Subcutaneous adipose tissue (tissue), 4 donors: ENCODE data around the gene STIMATE. TPM values are rescaled to one million over a fixed set of nuclear protein-coding genes. Genes with fewer than 3 reads are reported as not detected.

Source experiments
- CTCF ChIP-seq: fragments of 450-650 bp; IDR thresholded peaks from one replicate; pipeline ENCODE4 v1.5.1; 2016; ENCODE audit warnings: low read depth, mild to moderate bottlenecking, control low read depth, antibody characterized with exemption, moderate library complexity
- total RNA-seq, 4 donors: library from RNA; depleted of rRNA; stranded (reverse); fragments of >200 nt; gene quantifications; one replicate each; pipeline ENCODE4 v1.1.0, GENCODE V29; 2016

The STIMATE gene
- total RNA-seq, 4 donors from 2014 or later: 21.4 to 32.0 (median 23.3) TPM

- no peak for TF ChIP-seq CTCF
Observed at GRCh38 chr3:52798376-52798977, 98.9 kb downstream of the STIMATE start.

DNA sequence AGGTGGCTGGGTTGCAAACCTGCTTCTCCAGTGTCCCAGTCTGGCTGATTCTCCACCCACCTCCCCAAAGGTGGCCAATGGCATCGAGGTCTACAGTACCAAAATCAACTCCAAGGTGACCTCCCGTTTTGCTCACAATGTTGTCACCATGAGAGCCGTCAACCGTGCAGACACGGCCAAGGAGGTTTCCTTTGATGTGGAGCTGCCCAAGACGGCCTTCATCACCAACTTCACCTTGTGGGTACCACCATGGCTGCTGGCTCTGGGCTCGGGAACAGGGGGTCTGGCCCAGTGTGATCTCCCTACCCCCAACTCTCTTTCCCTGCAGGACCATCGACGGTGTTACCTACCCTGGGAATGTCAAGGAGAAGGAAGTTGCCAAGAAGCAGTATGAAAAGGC, 100.9 kb downstream of the STIMATE start:
- TF ChIP-seq CTCF: no peak

- no peak for TF ChIP-seq CTCF
Observed at GRCh38 chr3:52795298-52795900, 101.9 kb downstream of the STIMATE start.

DNA sequence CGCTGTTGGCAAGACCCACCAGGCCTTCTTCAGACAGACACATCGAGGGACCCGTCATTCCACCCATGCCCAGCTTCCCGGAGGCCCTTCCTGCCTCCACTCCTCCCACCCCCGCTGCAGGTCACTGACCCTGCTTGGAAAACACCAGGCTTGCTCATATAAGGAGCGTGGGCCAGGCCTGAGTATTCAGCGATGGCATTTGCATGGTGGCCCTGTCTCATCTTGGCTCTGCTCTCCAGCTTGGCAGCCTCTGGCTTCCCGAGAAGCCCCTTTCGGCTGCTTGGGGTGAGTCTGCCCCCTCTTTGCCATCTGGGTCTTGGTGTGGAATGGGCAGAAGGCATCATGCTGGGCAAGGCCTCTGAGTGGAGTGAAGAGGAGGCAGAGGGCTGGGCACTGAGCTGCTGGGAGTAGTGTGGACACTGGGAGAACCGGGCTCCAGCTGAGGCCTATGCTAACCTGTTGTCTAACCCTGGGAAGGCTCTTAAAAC, 102.7 kb downstream of the STIMATE start, which contains the start of gene ITIH3:
Gene ITIH3, plus strand, starts transcription at position 185 of the 488 bp plus-strand sequence. Its CDS starts 8 bp downstream, at position 193.
- TF ChIP-seq CTCF: no peak

- TF ChIP-seq CTCF: no peak
Observed at GRCh38 chr3:52793702-52794611, 103.4 kb downstream of the STIMATE start.

- no peak for TF ChIP-seq CTCF
Observed at GRCh38 chr3:52792961-52793695, 104.2 kb downstream of the STIMATE start.
